ENCODE measurements around the gene C1orf198.

DNA sequence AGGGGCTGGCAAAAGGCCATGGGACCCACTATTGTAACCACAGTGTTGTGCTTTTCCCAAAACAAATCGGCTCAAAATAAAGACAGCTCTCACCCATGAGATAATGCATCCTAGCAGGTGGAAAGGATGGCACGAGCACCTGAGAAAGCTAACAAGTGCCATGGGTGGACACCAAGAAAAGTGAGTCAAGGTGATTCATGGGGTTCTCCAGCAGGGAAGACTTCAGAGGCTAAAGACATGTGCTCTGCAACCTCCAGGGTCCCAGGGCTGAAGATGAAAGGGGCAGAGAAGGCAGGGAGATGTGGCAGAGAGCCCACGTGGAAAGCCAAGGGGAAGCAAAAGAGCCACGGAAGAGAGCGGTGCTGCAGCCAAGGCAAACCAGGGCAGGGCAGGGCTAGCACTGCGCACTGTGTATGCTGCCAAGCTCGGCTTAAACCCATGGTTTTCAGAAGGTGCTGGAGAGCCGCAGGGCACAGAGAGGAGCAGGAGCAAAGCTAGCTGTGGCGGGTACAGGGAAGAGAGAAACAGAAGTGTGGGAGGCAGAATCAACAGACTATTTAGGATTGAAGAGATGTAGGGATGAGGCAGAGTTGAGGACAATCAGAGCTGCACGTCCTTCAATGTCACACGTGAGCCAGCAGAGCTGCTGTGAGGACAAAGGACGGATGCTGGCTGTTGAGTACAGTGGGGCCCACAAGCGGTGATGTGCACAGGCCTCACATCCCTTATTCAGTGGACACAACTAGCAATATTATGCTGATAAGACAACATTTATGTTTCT, 41.8 kb upstream of the C1orf198 start:
- TF ChIP-seq, protein P1, sequence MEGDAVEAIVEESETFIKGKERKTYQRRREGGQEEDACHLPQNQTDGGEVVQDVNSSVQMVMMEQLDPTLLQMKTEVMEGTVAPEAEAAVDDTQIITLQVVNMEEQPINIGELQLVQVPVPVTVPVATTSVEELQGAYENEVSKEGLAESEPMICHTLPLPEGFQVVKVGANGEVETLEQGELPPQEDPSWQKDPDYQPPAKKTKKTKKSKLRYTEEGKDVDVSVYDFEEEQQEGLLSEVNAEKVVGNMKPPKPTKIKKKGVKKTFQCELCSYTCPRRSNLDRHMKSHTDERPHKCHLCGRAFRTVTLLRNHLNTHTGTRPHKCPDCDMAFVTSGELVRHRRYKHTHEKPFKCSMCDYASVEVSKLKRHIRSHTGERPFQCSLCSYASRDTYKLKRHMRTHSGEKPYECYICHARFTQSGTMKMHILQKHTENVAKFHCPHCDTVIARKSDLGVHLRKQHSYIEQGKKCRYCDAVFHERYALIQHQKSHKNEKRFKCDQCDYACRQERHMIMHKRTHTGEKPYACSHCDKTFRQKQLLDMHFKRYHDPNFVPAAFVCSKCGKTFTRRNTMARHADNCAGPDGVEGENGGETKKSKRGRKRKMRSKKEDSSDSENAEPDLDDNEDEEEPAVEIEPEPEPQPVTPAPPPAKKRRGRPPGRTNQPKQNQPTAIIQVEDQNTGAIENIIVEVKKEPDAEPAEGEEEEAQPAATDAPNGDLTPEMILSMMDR (IDR thresholded peaks at IDR 0.05; ENCODE audit: low read depth, low read length): no peak
- no peak for TF ChIP-seq EZH2phosphoT487 (IDR thresholded peaks at IDR 0.05; ENCODE audit: low read depth)
